HG03196 (cell line): Measurements from ENCODE around the gene WRNIP1.
"Not testable (repeated sequence)": the region's sequence is repeated elsewhere in the genome, so short reads cannot be mapped to it uniquely, and the experiment has no call there.

ENCODE experiments used
- ATAC-seq: cut with Tn5 transposase; IDR thresholded peaks from one replicate; pipeline ENCODE4 v1.9.1; 2021; ENCODE audit not compliant: unreplicated experiment

The WRNIP1 gene

GRCh38 chr6:2760882-2761842 is 4.0 kb upstream of the WRNIP1 start:
- ATAC-seq = no peak

DNA sequence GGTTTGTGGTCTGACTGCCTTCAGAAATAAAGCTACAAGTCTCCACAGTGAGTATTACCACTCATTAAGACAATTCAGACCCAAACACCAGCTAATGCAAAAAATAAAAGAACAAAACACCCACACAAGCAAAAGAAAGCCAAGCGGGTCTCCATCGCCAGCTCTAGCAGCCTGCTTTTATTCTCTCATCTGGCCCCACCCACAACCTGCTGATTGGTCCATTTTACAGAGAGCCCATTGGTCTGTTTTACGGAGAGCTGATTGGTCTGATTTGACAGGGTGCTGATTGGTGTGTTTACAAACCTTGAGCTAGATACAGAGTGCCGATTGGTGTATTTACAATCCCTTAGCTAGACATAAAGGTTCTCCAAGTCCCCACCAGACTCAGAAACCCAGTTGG is 2.3 kb upstream of the WRNIP1 start:
- ATAC-seq = not testable (repeated sequence)

DNA sequence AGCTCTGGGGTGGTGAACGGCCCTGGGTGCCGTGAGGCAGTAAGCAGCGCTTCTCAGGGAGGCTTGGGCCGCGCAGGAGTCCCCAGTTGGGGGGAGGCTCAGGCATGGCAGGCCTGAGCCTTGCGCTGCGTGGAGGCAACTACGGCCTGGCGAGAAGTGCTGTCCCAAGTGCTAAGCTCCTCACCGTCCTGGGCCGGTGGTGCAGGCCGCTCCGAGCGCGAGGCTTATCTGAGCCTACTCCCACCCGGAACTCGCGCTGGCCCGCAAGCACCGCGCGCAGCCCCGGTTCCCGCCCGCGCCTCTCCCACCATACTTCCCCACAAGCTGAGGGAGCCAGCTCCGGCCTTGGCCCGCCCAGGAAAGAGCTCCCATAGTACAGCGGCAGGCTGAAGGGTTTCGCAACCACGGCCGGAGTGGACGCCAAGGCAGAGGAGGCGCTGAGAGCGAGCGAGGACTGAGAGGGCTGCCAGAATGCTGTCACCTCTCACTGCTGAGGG is 1.8 kb upstream of the WRNIP1 start:
- no peak for ATAC-seq

- ATAC-seq = no peak
Measured at GRCh38 chr6:2763876-2764540, 1.2 kb upstream of the WRNIP1 start.

DNA sequence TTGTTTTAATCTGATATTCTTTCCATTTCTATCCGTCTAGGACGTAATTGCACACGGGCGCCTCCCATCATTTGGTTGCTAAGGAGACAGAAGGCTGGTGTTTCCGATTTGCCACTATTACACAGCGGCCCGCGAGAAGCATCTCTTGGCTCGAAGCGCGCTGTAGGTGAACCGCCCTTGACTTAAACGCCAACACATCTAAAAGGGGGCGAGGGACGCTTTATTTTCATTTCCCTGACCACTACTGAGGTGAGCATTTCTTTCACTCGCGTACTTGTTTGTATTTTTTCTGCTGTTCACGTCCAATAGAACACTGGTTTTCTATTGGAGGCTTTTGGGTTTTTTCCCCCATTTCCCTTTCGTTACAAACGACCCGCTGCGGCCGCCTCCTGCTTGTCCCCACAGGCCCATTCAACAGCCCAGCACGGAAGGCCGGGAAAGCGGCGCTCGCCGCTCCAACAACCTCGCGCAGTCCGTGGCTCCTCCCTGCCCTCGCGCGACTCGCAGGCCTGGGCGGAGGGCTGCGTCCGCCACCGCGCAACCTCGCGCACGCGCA is 505 bp upstream of the WRNIP1 start:
- ATAC-seq = peak; percentile 57

DNA sequence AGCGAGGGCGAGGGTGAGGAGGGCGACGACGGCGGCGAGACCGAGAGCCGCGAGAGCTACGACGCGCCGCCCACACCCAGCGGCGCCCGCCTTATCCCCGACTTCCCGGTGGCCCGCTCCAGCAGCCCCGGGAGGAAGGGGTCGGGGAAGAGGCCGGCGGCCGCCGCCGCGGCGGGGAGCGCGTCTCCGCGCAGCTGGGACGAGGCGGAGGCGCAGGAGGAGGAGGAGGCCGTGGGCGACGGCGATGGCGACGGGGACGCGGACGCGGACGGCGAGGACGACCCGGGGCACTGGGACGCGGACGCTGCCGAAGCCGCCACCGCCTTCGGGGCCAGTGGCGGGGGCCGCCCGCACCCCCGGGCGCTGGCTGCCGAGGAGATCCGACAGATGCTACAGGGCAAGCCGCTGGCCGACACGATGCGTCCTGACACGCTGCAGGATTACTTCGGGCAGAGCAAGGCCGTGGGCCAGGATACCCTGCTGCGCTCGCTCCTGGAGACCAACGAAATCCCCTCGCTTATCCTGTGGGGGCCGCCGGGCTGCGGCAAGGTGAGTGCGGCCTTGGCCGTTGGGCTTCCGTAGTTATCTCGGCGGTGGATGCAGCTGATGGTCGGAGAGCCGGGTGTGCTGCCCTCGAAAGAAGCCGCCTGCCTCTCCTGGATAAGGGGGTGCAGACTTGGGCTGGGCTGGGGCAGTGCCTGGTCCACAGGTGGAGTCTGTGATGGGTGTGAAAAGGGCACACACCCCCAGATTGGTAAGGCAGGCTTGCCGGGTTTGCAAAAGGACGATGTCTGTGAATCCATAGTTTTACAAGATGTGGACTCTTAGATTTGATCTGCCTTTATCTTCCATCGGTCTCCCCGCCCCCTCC is 938 bp downstream of the WRNIP1 start:
- peak; percentile 8 for ATAC-seq

GRCh38 chr6:2766767-2767656 is 1.8 kb downstream of the WRNIP1 start:
- ATAC-seq = no peak

- ATAC-seq = no peak
Measured at GRCh38 chr6:2767657-2768524, 2.7 kb downstream of the WRNIP1 start.

DNA sequence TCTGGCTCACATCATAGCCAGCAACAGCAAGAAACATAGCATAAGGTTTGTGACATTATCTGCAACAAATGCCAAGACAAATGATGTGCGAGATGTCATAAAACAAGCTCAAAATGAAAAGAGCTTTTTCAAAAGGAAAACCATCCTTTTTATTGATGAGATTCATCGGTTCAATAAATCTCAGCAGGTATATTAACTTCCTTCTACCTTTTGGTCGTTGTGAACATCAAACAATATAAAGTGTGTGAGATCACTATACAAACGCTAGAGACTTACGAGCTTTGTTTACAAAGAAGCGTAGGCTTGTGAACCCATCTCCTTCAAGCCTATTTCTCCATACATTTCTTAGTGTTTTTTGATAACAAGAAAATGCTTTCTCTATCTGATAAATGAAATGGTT is 3.5 kb downstream of the WRNIP1 start:
- ATAC-seq = no peak

GRCh38 chr6:2770171-2770570 is 5.0 kb downstream of the WRNIP1 start:
- ATAC-seq = no peak

DNA sequence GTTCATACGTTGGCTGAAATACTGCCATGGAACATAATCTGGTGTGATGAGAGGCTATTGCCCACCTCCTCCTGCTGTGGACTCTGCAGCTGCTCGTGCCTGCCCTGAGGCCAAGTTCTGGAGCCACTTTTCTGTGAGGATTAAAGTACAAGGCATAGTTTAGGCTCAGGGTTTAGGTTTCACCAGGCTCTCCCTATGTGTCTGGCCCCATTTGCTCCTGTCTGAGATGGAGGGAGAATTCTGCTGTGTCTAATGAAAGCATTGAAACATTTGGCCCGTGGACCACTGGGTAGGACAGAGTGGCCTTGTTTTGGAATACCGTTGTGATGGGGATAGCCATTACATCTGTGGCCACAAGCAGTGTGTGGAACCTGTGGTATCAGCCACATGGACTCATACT is 5.9 kb downstream of the WRNIP1 start:
- ATAC-seq = no peak

- no peak for ATAC-seq
Measured at GRCh38 chr6:2772840-2773239, 7.6 kb downstream of the WRNIP1 start.

DNA sequence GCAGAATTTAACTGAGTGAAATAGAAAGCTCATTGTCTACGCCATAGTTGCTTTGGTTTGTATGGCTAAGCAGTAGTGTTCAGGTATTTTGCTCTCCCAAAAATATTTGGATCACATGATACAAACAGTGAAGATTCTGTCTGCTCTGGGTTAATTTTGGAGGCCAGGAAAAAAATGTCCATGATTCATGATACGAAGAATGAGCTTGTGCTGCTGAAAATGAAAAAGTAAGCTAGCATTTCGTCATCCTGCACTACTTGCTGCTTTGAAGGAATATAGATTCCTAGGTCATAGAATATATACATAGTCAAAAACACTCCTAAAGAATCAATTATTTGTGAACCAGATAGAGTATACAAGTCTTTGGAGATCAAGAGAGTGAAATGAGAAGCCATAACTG is 8.3 kb downstream of the WRNIP1 start:
- no peak for ATAC-seq

DNA sequence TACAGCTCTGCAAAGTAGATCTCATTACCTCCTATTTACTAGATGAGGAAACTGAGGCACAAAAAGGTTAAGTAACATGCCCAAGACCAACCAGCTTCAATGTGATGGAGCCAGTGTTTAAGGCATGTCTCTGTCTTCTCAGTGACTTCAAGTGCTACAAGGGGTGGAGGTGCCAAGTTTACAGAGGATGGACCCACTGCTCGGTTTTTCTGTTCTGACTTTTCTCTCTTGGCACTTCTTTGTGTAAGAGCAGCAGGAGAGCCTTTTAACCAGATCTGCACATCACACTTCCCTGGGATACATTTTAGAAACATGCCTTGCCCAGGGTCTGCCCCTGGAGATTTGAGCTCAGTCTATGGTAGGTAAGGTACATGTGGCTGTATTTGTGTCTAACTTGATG is 9.8 kb downstream of the WRNIP1 start:
- ATAC-seq = no peak

- no peak for ATAC-seq
Measured at GRCh38 chr6:2777249-2777648, 12.1 kb downstream of the WRNIP1 start.

- no peak for ATAC-seq
Measured at GRCh38 chr6:2780102-2780737, 15.0 kb downstream of the WRNIP1 start.

GRCh38 chr6:2781685-2782355 is 16.6 kb downstream of the WRNIP1 start:
- no peak for ATAC-seq

GRCh38 chr6:2782356-2782708 is 17.1 kb downstream of the WRNIP1 start:
- no peak for ATAC-seq
